Measurements from ENCODE around the gene STRA6. TPM values are rescaled to one million over a fixed set of nuclear protein-coding genes. Genes with fewer than 3 reads are reported as not detected.

The STRA6 gene
- total and polyA plus RNA-seq, 2 of the 8 experiments (the other 6 are each of a cell fraction or from before 2014, with no cell fraction given), result 9.3 to 14.5 TPM

DNA sequence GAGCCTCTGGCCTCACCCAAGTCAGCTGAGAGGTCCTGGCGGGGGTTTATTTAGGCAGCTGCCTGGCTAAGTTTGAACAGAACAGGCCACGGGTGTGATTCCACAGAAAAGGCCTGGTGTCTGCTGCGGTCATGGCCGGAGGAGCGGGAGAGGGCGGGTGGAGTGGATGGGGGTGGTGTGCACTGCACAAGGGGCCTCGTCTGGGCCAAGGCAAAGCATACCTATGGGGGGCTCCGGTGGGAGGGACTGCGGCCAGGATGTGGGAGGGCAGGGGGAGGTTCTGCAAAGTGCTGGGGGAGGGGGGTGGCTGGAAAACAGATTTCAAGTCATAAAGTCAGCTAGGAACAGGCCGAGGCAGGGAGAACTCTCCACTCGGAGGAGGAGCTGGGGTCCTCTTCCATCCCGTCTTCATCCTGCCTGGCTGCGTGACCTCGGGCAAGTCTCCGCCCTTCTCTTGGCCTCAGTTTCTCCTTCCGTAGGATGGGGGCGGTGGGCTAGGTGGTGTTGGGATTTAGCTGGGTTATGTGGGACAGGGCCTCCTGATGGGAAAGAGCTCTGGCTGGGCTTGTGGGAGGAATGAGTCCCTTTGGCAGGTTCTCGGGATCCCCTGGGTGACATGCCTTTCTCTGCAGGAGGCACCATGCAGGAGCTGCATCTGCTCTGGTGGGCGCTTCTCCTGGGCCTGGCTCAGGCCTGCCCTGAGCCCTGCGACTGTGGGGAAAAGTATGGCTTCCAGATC lies 28.2 kb downstream of the STRA6 start (continued):
- TF ChIP-seq BRCA1 (IDR thresholded peaks at IDR 0.05; ENCODE audit: low read depth, low read length), result no peak
- no peak for TF ChIP-seq SP2 (IDR thresholded peaks at IDR 0.05; ENCODE audit: low read length)
- no peak for TF ChIP-seq POLR2AphosphoS5 (IDR thresholded peaks at IDR 0.05; ENCODE audit: low read depth, low read length)
- TF ChIP-seq, protein P1, sequence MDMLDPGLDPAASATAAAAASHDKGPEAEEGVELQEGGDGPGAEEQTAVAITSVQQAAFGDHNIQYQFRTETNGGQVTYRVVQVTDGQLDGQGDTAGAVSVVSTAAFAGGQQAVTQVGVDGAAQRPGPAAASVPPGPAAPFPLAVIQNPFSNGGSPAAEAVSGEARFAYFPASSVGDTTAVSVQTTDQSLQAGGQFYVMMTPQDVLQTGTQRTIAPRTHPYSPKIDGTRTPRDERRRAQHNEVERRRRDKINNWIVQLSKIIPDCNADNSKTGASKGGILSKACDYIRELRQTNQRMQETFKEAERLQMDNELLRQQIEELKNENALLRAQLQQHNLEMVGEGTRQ (IDR thresholded peaks at IDR 0.05; ENCODE audit: low read length), result no peak
- no peak for TF ChIP-seq ZNF274 (IDR thresholded peaks at IDR 0.05; ENCODE audit: borderline replicate concordance, extremely low read depth, low read length)
- TF ChIP-seq, protein P2, sequence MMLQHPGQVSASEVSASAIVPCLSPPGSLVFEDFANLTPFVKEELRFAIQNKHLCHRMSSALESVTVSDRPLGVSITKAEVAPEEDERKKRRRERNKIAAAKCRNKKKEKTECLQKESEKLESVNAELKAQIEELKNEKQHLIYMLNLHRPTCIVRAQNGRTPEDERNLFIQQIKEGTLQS (IDR thresholded peaks at IDR 0.05; ENCODE audit: insufficient read depth, low read depth, low read length), result no peak
- no peak for TF ChIP-seq HDAC2 (IDR thresholded peaks at IDR 0.05; ENCODE audit: borderline replicate concordance in 1 of 2, low read depth in 2 of 2, low read length in 2 of 2)
- TF ChIP-seq RAD21 (IDR thresholded peaks at IDR 0.05 in 1 of 2, conservative IDR thresholded peaks at IDR 0.05 in 1 of 2; ENCODE audit: low read depth in 2 of 2, low read length in 2 of 2), result no peak
- no peak for TF ChIP-seq SP1 (IDR thresholded peaks at IDR 0.05; ENCODE audit: low read depth, low read length)
- TF ChIP-seq JUN (IDR thresholded peaks at IDR 0.05; ENCODE audit: low read depth, low read length), result no peak
- no peak for TF ChIP-seq RFX5 (IDR thresholded peaks at IDR 0.05; ENCODE audit: borderline replicate concordance, low read depth, low read length)
- TF ChIP-seq CHD2 (IDR thresholded peaks at IDR 0.05; ENCODE audit: low read length), result no peak

Data from H1 (cell line).